H1 (cell line): ENCODE measurements around the gene ATP6V0A4. TPM values are rescaled to one million over a fixed set of nuclear protein-coding genes. Genes with fewer than 3 reads are reported as not detected.

Source experiments
- CTBP2 ChIP-seq: IDR thresholded peaks from 2 replicates; pipeline ENCODE4 v1.7.0; 2011; ENCODE audit warnings: borderline replicate concordance, mild to moderate bottlenecking, moderate library complexity, mixed read lengths, low read length; ENCODE audit not compliant: insufficient read depth, insufficient read length
- FOSL1 ChIP-seq: IDR thresholded peaks from 2 replicates; pipeline ENCODE4 v1.6.1; 2011; ENCODE audit warnings: mild to moderate bottlenecking, low read depth, low read length, moderate library complexity; ENCODE audit not compliant: insufficient read depth
- POU5F1 ChIP-seq: IDR thresholded peaks from 2 replicates; pipeline ENCODE4 v1.6.1; 2011; ENCODE audit warnings: low read depth, mild to moderate bottlenecking, low read length, moderate library complexity
- RNF2 ChIP-seq: fragments of 200-900, 300-1000 bp; sonication (generic); IDR thresholded peaks from 2 replicates; pipeline ENCODE4 v1.7.1; 2016; ENCODE audit warnings: borderline replicate concordance, low read depth, mild to moderate bottlenecking, antibody characterized with exemption, low read length; ENCODE audit not compliant: poor library complexity, severe bottlenecking; ENCODE audit errors: missing control alignments
- SAP30 ChIP-seq: fragments of 300-600 bp; sonication (generic); IDR thresholded peaks from 2 replicates; pipeline ENCODE4 v1.7.1; 2012; ENCODE audit warnings: low read length, moderate library complexity, mild to moderate bottlenecking, inconsistent platforms; ENCODE audit not compliant: insufficient read depth, insufficient replicate concordance
- SP4 ChIP-seq: IDR thresholded peaks from 2 replicates; pipeline ENCODE4 v1.6.1; 2012; ENCODE audit warnings: low read length, inconsistent platforms
- SRF ChIP-seq: IDR thresholded peaks from 2 replicates; pipeline ENCODE4 v1.6.1; 2011; ENCODE audit warnings: mild to moderate bottlenecking, low read depth, low read length, moderate library complexity
- TEAD4 ChIP-seq: IDR thresholded peaks from 2 replicates; pipeline ENCODE4 v1.6.1; 2012; ENCODE audit warnings: low read depth, low read length, inconsistent platforms, mixed read lengths
- polyA plus RNA-seq, 7 experiments: library from polyadenylated mRNA; depleted of rRNA in 3 of 7; stranded (reverse) in 5 of 7; unstranded in 2 of 7; fragments of >200 nt in 5 of 7; fragments of 200-250 nt in 2 of 7; gene quantifications; 1 replicate in 5 of 7; 2 replicates in 1 of 7; 4 replicates in 1 of 7; pipeline versions ENCODE4 v1.2.1 to v1.2.3, GENCODE V29; 2011 to 2013; ENCODE audit warnings: missing spikeins in 2 of 7, mixed read lengths in 2 of 7
- total RNA-seq: library from RNA; stranded (reverse); fragmentation: NEBNext Ultra II Directional; extraction: Animal tissue kit (Norgen Biotek cat#: 25700); gene quantifications from 2 replicates; pipeline ENCODE4 v1.2.1, GENCODE V29; 2021

The ATP6V0A4 gene
- total and polyA plus RNA-seq, 2 of the 8 experiments (the other 6 are each of a cell fraction or from before 2014, with no cell fraction given), result 0.47 to 1.6 TPM

- TF ChIP-seq SP4 (no peak), TEAD4 (no peak), RNF2 (no peak), FOSL1 (no peak), POU5F1 (no peak), CTBP2 (no peak), SAP30 (no peak), SRF (no peak)
Observed at GRCh38 chr7:138748666-138749065, 49.3 kb downstream of the ATP6V0A4 start (continued).
